Measurements from ENCODE around the gene NEDD9. TPM values are rescaled to one million over a fixed set of nuclear protein-coding genes. Genes with fewer than 3 reads are reported as not detected.

Gene NEDD9
- total and polyA plus RNA-seq, 2 of the 13 experiments (the other 11 are each of a cell fraction or from before 2014, with no cell fraction given) = 27.1 to 389 TPM

DNA sequence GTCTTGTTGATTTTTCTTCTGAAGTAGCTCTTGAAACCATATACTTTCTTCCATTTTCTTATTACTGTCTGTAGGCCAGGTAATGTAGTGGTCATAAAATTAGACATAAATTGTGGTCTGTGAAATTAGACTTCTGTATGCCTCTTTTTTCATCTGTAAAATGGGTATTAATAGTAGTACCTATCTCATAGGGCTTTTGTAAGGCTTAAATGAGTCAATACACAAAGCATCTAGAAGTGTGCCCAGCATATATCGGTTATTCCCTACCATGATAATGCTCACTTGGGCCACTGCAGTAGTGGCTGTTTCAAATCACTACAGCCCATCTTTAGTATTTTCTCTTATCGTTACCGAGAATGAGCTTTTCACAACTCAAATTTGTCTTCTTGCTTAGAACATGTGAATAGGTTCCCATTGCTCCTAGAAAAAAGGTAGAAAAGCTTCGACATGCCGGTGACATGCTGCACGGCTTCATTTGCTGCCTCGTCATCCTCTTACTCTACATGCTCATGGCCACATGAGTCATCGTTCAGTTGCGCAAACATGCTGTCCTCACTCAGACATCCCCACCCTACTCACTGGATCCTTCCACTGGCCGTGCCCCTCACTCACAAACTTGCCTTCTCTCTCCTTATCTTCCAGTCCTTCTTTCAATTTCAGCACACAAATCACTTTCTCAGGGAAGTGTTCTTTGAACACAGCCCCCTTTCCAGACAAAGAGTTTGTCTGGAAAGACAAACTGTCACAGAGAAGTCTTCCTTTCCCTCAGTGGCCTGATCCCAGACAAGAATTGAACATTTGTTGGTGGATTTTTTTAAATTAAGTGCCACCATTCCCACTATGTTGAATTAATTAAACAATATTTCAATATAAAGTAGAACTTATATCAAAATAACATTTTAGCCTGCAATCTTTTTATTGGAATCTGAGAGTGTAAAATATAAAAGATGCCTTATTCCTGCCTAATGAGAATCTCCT is 88.8 kb downstream of the NEDD9 start (continued):
- no peak for TF ChIP-seq PRMT3 (CRISPR knock-in tag; IDR thresholded peaks at IDR 0.05; ENCODE audit: borderline replicate concordance, low read depth)
- TF ChIP-seq, protein P1, sequence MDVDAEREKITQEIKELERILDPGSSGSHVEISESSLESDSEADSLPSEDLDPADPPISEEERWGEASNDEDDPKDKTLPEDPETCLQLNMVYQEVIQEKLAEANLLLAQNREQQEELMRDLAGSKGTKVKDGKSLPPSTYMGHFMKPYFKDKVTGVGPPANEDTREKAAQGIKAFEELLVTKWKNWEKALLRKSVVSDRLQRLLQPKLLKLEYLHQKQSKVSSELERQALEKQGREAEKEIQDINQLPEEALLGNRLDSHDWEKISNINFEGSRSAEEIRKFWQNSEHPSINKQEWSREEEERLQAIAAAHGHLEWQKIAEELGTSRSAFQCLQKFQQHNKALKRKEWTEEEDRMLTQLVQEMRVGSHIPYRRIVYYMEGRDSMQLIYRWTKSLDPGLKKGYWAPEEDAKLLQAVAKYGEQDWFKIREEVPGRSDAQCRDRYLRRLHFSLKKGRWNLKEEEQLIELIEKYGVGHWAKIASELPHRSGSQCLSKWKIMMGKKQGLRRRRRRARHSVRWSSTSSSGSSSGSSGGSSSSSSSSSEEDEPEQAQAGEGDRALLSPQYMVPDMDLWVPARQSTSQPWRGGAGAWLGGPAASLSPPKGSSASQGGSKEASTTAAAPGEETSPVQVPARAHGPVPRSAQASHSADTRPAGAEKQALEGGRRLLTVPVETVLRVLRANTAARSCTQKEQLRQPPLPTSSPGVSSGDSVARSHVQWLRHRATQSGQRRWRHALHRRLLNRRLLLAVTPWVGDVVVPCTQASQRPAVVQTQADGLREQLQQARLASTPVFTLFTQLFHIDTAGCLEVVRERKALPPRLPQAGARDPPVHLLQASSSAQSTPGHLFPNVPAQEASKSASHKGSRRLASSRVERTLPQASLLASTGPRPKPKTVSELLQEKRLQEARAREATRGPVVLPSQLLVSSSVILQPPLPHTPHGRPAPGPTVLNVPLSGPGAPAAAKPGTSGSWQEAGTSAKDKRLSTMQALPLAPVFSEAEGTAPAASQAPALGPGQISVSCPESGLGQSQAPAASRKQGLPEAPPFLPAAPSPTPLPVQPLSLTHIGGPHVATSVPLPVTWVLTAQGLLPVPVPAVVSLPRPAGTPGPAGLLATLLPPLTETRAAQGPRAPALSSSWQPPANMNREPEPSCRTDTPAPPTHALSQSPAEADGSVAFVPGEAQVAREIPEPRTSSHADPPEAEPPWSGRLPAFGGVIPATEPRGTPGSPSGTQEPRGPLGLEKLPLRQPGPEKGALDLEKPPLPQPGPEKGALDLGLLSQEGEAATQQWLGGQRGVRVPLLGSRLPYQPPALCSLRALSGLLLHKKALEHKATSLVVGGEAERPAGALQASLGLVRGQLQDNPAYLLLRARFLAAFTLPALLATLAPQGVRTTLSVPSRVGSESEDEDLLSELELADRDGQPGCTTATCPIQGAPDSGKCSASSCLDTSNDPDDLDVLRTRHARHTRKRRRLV (CRISPR knock-in tag; IDR thresholded peaks at IDR 0.05) = no peak
- no peak for TF ChIP-seq ZNF660 (CRISPR knock-in tag; IDR thresholded peaks at IDR 0.05; ENCODE audit: borderline replicate concordance, low read depth)
- no peak for TF ChIP-seq GTF3A (CRISPR knock-in tag; conservative IDR thresholded peaks at IDR 0.05)
- no peak for TF ChIP-seq ZNF101 (CRISPR knock-in tag; IDR thresholded peaks at IDR 0.05; ENCODE audit: borderline replicate concordance, low read depth)
- peak; percentile 89; the same call in 1 of the 2 replicates for TF ChIP-seq ZNF253 (CRISPR knock-in tag; IDR thresholded peaks at IDR 0.05; ENCODE audit: borderline replicate concordance)
- peak; percentile 42; the same call in 1 of the 2 replicates for TF ChIP-seq DRAP1 (CRISPR knock-in tag; IDR thresholded peaks at IDR 0.05)
- TF ChIP-seq, protein P2, sequence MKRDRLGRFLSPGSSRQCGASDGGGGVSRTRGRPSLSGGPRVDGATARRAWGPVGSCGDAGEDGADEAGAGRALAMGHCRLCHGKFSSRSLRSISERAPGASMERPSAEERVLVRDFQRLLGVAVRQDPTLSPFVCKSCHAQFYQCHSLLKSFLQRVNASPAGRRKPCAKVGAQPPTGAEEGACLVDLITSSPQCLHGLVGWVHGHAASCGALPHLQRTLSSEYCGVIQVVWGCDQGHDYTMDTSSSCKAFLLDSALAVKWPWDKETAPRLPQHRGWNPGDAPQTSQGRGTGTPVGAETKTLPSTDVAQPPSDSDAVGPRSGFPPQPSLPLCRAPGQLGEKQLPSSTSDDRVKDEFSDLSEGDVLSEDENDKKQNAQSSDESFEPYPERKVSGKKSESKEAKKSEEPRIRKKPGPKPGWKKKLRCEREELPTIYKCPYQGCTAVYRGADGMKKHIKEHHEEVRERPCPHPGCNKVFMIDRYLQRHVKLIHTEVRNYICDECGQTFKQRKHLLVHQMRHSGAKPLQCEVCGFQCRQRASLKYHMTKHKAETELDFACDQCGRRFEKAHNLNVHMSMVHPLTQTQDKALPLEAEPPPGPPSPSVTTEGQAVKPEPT (CRISPR knock-in tag; IDR thresholded peaks at IDR 0.05; ENCODE audit: low read depth) = no peak
- TF ChIP-seq ZNF142 (CRISPR knock-in tag; IDR thresholded peaks at IDR 0.05) = no peak
- no peak for TF ChIP-seq ZNF777 (CRISPR knock-in tag; IDR thresholded peaks at IDR 0.05)
- TF ChIP-seq ZFP1 (CRISPR knock-in tag; IDR thresholded peaks at IDR 0.05) = no peak
- TF ChIP-seq HNF1B (CRISPR knock-in tag; IDR thresholded peaks at IDR 0.05) = no peak

Data from HepG2 (cell line).